DMS 273 treated with DMSO at 0.1 percent for 48 hours (cell line): ENCODE measurements around the gene KCNS1.

Experiments
- DNase-seq: peaks from one replicate; lab custom pipeline; 2025; lab: John Stamatoyannopoulos, UW

The KCNS1 gene

GRCh38 chr20:45105317-45105716, 4.4 kb upstream of the KCNS1 start:
- no peak for DNase-seq

GRCh38 chr20:45104786-45105185, 3.9 kb upstream of the KCNS1 start:
- no peak for DNase-seq

- DNase-seq, result no peak
Observed at GRCh38 chr20:45103072-45103471, 2.1 kb upstream of the KCNS1 start.

- no peak for DNase-seq
Observed at GRCh38 chr20:45101333-45101850, 465 bp upstream of the KCNS1 start.

GRCh38 chr20:45098103-45098773, 2.7 kb downstream of the KCNS1 start:
- no peak for DNase-seq

- no peak for DNase-seq
Observed at GRCh38 chr20:45097485-45098102, 3.3 kb downstream of the KCNS1 start.

GRCh38 chr20:45096781-45097180, 4.1 kb downstream of the KCNS1 start:
- DNase-seq, result no peak

GRCh38 chr20:45095805-45096238, 5.1 kb downstream of the KCNS1 start:
- peak; percentile 7 for DNase-seq

GRCh38 chr20:45094864-45095574, 5.9 kb downstream of the KCNS1 start:
- no peak for DNase-seq

- no peak for DNase-seq
Observed at GRCh38 chr20:45094201-45094600, 6.7 kb downstream of the KCNS1 start.

- DNase-seq, result no peak
Observed at GRCh38 chr20:45092898-45093297, 8.0 kb downstream of the KCNS1 start.

- no peak for DNase-seq
Observed at GRCh38 chr20:45091366-45091765, 9.6 kb downstream of the KCNS1 start.

GRCh38 chr20:45090481-45090880, 10.4 kb downstream of the KCNS1 start:
- DNase-seq, result no peak

GRCh38 chr20:45088247-45088646, 12.7 kb downstream of the KCNS1 start:
- DNase-seq, result no peak

GRCh38 chr20:45087814-45088213, 13.1 kb downstream of the KCNS1 start:
- no peak for DNase-seq

- no peak for DNase-seq
Observed at GRCh38 chr20:45087097-45087790, 13.7 kb downstream of the KCNS1 start.

- no peak for DNase-seq
Observed at GRCh38 chr20:45085867-45086266, 15.1 kb downstream of the KCNS1 start.

- no peak for DNase-seq
Observed at GRCh38 chr20:45085289-45085688, 15.6 kb downstream of the KCNS1 start.

GRCh38 chr20:45083127-45083526, 17.8 kb downstream of the KCNS1 start:
- no peak for DNase-seq

- DNase-seq, result no peak
Observed at GRCh38 chr20:45082468-45082867, 18.5 kb downstream of the KCNS1 start.

- DNase-seq, result no peak
Observed at GRCh38 chr20:45080867-45081624, 19.9 kb downstream of the KCNS1 start.

GRCh38 chr20:45077559-45077958, 23.4 kb downstream of the KCNS1 start:
- DNase-seq, result no peak
